Activated naive CD4-positive, alpha-beta T cell treated with anti-CD3 and anti-CD28 coated beads, Interleukin-2, amount 50 U/mL, for 72 hours (primary cell): Measurements from ENCODE around the gene PPP1R1B. TPM values are rescaled to one million over a fixed set of nuclear protein-coding genes. Genes with fewer than 3 reads are reported as not detected.

Experiments used
- ATAC-seq, 2 donors: fragments of 150-1000 bp; cut with Tn5 transposase; 2 replicates each; pipeline ENCODE4 v1.10.0; 2021; ENCODE audit warnings: mild to moderate bottlenecking in 2 of 2, moderate library complexity in 2 of 2
- DNase-seq, 2 donors: peaks; one replicate each; pipeline ENCODE4 v3.0.0; 2021 to 2022; ENCODE audit warnings: low spot score in 2 of 2
- H3K27ac Mint-ChIP-seq, 2 donors: one replicate each; pipeline ENCODE4 v1.8.0; 2022; ENCODE audit warnings: mild to moderate bottlenecking in 2 of 2, mixed read lengths in 2 of 2
- H3K36me3 Mint-ChIP-seq, 2 donors: one replicate each; pipeline ENCODE4 v1.8.0; 2022; ENCODE audit warnings: mixed read lengths in 2 of 2
- H3K9me3 Mint-ChIP-seq, 2 donors: one replicate each; pipeline ENCODE4 v1.8.0; 2022; ENCODE audit warnings: mixed read lengths in 2 of 2
- total RNA-seq, 2 donors: library from RNA; stranded (reverse); gene quantifications; one replicate each; pipeline ENCODE4 v1.2.3, GENCODE V29; 2022

Gene PPP1R1B
- total RNA-seq, 2 donors from 2014 or later, result 0.16 TPM; not detected in 1

DNA sequence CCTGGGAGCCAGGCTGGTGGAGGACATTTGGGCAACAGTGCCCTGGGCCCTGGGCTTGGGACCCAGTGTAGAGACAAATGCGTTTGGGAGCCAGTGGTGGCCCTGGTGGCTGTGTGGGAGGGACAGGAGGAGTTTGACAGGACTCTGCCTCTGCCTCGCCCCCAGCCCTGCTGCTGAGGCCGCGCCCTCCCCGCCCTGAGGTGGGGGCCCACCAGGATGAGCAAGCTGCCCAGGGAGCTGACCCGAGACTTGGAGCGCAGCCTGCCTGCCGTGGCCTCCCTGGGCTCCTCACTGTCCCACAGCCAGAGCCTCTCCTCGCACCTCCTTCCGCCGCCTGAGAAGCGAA is 26.5 kb downstream of the PPP1R1B start:
- H3K9me3 Mint-ChIP-seq, result no peaks in the 10 kb centered on the region
- no peak for DNase-seq
- ATAC-seq, result peak; percentile 13 to 34
- H3K27ac Mint-ChIP-seq, result peak overlapping the region in 1 of 2 donors; percentile 84
- peaks cover 0 to 6% of the 10 kb centered on the region in 2 donors for H3K36me3 Mint-ChIP-seq

GRCh38 chr17:39653662-39654331 is 27.0 kb downstream of the PPP1R1B start:
- H3K36me3 Mint-ChIP-seq, result peaks cover 0 to 6% of the 10 kb centered on the region in 2 donors
- peak overlapping the region; percentile 12 to 84 for H3K27ac Mint-ChIP-seq
- ATAC-seq, result peak; percentile 82
- no peaks in the 10 kb centered on the region for H3K9me3 Mint-ChIP-seq
- DNase-seq, result peak in 1 of 2 donors; percentile 90

DNA sequence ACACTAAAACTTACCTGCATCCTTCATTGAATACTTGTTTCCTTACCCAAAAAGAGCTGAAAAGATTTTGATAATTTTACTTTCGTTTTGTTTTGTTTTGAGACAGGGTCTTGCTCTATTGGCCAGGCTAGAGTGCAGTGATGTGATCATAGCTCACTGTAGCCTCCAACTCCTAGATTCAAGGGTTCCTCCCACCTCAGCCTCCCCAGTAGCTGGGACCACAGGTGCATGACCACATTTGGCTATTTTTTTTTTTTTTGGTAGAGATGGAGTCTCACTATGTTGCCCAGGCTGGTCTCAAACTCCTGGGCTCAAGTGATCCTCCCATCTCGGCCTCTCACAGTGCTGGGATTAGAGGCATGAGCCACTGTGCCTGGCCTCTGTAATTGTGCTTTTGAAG is 28.4 kb downstream of the PPP1R1B start:
- DNase-seq, result no peak
- H3K36me3 Mint-ChIP-seq, result peaks cover 0 to 6% of the 10 kb centered on the region in 2 donors
- no peaks in the 10 kb centered on the region for H3K9me3 Mint-ChIP-seq
- ATAC-seq, result no peak
- peak overlapping the region; percentile 11 to 36 for H3K27ac Mint-ChIP-seq

GRCh38 chr17:39658346-39658745 is 31.6 kb downstream of the PPP1R1B start:
- Mint-ChIP-seq H3K27ac (peak overlapping the region in 1 of 2 donors; percentile 55), H3K36me3 (peaks cover 0 to 6% of the 10 kb centered on the region in 2 donors), H3K9me3 (no peaks in the 10 kb centered on the region)
- no peak for DNase-seq
- ATAC-seq, result no peak

DNA sequence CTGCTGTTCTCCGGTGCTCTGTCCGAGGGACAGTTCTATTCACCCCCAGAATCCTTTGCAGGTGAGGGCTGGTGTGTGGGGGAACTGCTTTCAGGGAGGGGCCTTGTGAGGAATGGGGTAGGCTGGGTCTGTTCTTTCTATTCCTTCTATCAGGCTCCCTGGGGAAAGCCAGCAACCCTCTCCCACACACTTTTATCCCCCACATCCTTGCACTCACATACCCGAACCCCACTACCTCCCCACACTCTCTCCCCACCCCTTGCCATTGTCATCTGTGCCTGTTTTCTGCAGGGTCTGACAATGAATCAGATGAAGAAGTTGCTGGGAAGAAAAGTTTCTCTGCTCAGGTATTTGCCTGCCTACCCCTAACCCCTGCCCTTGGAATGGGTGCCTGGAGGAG is 32.0 kb downstream of the PPP1R1B start:
- no peak for DNase-seq

DNA sequence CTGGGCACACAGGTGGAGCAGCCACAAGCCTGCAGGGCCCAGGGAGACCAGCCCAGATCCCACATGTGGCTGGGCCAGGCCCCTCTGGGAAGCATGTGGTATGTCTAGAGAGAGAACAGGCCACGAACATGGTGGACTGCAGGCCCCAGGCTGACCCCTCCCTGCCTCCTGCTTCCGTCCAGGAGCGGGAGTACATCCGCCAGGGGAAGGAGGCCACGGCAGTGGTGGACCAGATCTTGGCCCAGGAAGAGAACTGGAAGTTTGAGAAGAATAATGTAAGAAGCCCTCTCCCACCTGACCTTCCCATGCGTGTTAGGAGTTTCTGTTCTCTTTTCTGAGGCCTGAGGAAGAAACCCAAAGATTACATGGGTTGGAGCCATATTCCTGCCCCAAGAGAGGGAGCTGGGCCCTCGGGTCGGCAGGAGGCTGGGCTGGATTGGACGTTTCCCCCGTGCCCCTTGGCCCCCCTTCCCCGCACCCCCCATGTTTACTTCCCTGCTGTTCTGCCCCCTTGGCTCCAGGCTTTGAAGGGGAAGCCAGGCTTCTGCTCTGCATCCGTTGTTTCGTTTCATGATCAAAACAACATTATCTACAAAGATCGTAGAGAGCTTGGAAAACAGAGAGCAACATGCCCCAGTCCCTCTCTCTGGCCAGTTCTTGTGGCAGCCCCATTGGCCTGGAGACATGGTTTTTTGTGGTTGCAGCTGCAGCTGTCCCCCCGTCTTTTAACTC is 32.7 kb downstream of the PPP1R1B start:
- Mint-ChIP-seq H3K9me3 (no peaks in the 10 kb centered on the region), H3K36me3 (peaks cover 0 to 6% of the 10 kb centered on the region in 2 donors), H3K27ac (peak overlapping the region; percentile 74 to 93)
- DNase-seq (no peak), ATAC-seq (no peak)

More for the DNA sequence above, 32.0 kb downstream of the PPP1R1B start:
- Mint-ChIP-seq H3K27ac (peak overlapping the region; percentile 55 to 74), H3K9me3 (no peaks in the 10 kb centered on the region), H3K36me3 (peaks cover 0 to 6% of the 10 kb centered on the region in 2 donors)
- ATAC-seq, result no peak

DNA sequence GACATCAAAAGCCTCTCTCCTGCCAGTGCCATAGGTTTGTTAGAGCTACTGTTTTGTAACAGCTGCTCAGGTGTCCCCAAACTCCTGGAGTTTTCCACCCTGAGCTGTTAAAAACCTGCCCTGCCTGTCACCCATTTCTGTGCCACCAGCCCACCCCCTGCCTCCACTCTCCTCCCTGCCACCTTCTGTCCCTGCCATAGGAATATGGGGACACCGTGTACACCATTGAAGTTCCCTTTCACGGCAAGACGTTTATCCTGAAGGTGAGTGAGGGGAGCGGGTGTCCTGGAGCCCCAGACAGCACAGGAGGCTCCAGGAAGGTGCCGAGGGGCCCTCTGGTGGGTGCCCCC is 33.2 kb downstream of the PPP1R1B start:
- ATAC-seq (no peak), DNase-seq (no peak)
- Mint-ChIP-seq H3K36me3 (peaks cover 0 to 6% of the 10 kb centered on the region in 2 donors), H3K27ac (peak overlapping the region; percentile 25 to 93), H3K9me3 (no peaks in the 10 kb centered on the region)

DNA sequence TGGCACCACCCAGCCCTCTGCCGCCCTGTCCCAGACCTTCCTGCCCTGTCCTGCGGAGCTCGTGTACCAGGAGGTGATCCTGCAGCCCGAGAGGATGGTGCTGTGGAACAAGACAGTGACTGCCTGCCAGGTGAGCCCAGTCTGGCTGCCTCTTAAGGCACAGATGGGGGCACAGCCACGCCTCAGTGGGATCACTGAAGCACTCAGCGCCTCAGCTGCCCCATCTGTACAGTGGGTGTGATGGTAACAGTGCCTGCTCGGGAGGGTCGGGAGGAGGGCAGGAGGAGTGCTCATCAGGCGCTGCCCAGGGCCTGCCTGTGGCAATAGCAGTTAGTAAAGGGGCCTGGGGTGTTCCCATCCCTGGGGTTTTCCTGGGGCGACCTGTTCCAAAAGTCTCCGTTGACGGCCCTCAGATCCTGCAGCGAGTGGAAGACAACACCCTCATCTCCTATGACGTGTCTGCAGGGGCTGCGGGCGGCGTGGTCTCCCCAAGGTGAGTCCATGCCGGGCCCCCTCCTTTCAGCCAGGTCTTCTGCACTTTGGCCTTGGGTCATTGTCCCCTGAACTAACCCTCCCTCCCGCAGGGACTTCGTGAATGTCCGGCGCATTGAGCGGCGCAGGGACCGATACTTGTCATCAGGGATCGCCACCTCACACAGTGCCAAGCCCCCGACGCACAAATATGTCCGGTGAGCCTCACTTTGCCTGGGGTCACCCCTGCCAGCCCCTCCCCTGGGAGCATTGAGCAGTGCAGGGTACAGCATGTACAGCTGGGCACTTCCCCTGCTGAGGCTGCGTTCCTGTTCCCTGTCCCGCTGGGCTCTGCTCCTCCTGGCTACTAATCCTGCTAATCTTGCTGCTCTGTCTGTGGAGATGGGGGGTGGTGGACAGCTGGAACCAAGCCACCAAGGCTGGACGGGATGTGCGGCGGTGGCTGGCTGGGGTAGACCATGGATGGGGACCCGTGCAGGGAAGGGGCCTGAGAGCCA is 33.9 kb downstream of the PPP1R1B start:
- Mint-ChIP-seq H3K36me3 (peaks cover 0 to 6% of the 10 kb centered on the region in 2 donors), H3K27ac (peak overlapping the region in 1 of 2 donors; percentile 26), H3K9me3 (no peaks in the 10 kb centered on the region)
- DNase-seq (no peak), ATAC-seq (no peak)

DNA sequence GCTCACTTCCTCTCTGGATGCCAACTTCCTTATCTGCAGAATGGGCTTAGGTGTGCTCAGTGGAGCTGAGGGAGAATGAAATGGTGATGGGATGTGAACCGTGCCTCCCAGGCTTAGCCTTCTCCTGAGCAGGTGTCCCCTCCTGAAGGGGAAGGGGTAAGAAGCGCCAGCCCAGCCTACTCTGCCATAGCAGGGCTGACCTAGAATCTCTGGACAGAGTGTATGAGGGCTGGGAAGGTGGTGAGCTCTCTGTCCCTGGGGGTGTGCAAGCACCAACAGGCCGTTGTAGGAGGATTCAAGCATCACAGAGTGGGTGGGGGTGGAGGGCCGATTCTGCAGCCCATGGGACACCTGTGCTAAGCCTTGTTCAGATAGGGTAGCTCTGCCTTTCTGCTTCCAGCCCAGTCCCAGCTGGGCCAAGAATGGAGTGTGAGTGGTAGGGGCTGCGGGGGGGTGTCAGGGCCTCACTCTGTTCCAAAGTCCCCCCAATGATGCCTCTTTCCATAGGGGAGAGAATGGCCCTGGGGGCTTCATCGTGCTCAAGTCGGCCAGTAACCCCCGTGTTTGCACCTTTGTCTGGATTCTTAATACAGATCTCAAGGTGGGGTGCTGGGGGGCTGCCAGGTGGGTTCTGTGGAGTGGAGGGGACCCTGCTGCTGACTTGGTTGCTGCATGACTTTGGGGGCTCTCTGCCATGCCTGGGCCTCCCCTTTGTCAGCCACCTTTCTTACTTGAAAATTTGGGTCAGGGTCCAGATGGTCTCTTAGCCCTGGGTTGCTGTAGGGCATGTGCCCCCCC is 35.2 kb downstream of the PPP1R1B start:
- H3K9me3 Mint-ChIP-seq, result no peaks in the 10 kb centered on the region
- ATAC-seq (no peak), DNase-seq (no peak)
- H3K27ac Mint-ChIP-seq, result peak overlapping the region in 1 of 2 donors; percentile 26
- H3K36me3 Mint-ChIP-seq, result peaks cover 0 to 6% of the 10 kb centered on the region in 2 donors

- ATAC-seq, result no peak
- DNase-seq, result no peak
- Mint-ChIP-seq H3K9me3 (no peaks in the 10 kb centered on the region), H3K27ac (peak overlapping the region in 1 of 2 donors; percentile 29), H3K36me3 (peaks cover 0 to 6% of the 10 kb centered on the region in 2 donors)
Observed at GRCh38 chr17:39662551-39663339, 36.0 kb downstream of the PPP1R1B start.

GRCh38 chr17:39663340-39663687 is 36.6 kb downstream of the PPP1R1B start:
- Mint-ChIP-seq H3K27ac (peak overlapping the region in 1 of 2 donors; percentile 29), H3K9me3 (no peaks in the 10 kb centered on the region), H3K36me3 (peaks cover 0 to under 1% of the 10 kb centered on the region in 2 donors)
- ATAC-seq, result no peak
- no peak for DNase-seq

- ATAC-seq, result no peak
- peak overlapping the region in 1 of 2 donors; percentile 22 for H3K27ac Mint-ChIP-seq
- no peaks in the 10 kb centered on the region for H3K9me3 Mint-ChIP-seq
- no peaks in the 10 kb centered on the region for H3K36me3 Mint-ChIP-seq
- no peak for DNase-seq
Observed at GRCh38 chr17:39663688-39664580, 37.2 kb downstream of the PPP1R1B start.

GRCh38 chr17:39664581-39665561 is 38.1 kb downstream of the PPP1R1B start, which contains the start of gene TCAP:
Gene TCAP, plus strand, starts transcription at chr17:39665349. Its CDS starts 11 bp downstream, at chr17:39665360.
- H3K9me3 Mint-ChIP-seq, result no peaks in the 10 kb centered on the region
- no peak within 1 kb of the TSS for H3K27ac Mint-ChIP-seq
- no peaks in the 10 kb centered on the region for H3K36me3 Mint-ChIP-seq
- DNase-seq (no peak), ATAC-seq (no peak)
